ENCODE measurements around the gene PXDN. TPM values are rescaled to one million over a fixed set of nuclear protein-coding genes. Genes with fewer than 3 reads are reported as not detected.
"Not testable (repeated sequence)": the region's sequence is repeated elsewhere in the genome, so short reads cannot be mapped to it uniquely, and the experiment has no call there.

PXDN gene
- total and polyA plus RNA-seq, 2 experiments from 2014 or later, result 85.7 to 129 TPM

GRCh38 chr2:1626271-1626681 lies 118.0 kb downstream of the PXDN start:
- TF ChIP-seq CTCF (IDR thresholded peaks at IDR 0.05; ENCODE audit: low read depth, low read length), result no peak
- Histone ChIP-seq H3K4me1 (ENCODE audit: low read depth) (peaks cover 13% of the 10 kb centered on the region), H3K4me3 (no peak overlapping the region), H3K9me3 (ENCODE audit: low read depth) (no peaks in the 10 kb centered on the region), H3K36me3 (no peaks in the 10 kb centered on the region), H3K27me3 (no peaks in the 10 kb centered on the region), H3K27ac (no peak overlapping the region)
- DNase-seq (ENCODE audit: low read depth in 1 of 2, low spot score in 1 of 2), result no peak

GRCh38 chr2:1625281-1626001 lies 118.9 kb downstream of the PXDN start:
- no peak for TF ChIP-seq CTCF (IDR thresholded peaks at IDR 0.05; ENCODE audit: low read depth, low read length)
- no peaks in the 10 kb centered on the region for H3K36me3 ChIP-seq
- no peak overlapping the region for H3K4me3 ChIP-seq
- H3K27ac ChIP-seq, result no peak overlapping the region
- no peaks in the 10 kb centered on the region for H3K27me3 ChIP-seq
- no peaks in the 10 kb centered on the region for H3K9me3 ChIP-seq (ENCODE audit: low read depth)
- DNase-seq (ENCODE audit: low read depth in 1 of 2, low spot score in 1 of 2), result peak in 1 of 2 donors; percentile 60
- H3K4me1 ChIP-seq (ENCODE audit: low read depth), result peaks cover 5% of the 10 kb centered on the region

- H3K4me1 ChIP-seq (ENCODE audit: low read depth), result no peaks in the 10 kb centered on the region
- no peaks in the 10 kb centered on the region for H3K9me3 ChIP-seq (ENCODE audit: low read depth)
- DNase-seq (ENCODE audit: low read depth in 1 of 2, low spot score in 1 of 2), result no peak
- no peaks in the 10 kb centered on the region for H3K27me3 ChIP-seq
- H3K4me3 ChIP-seq, result no peak overlapping the region
- H3K27ac ChIP-seq, result no peak overlapping the region
- no peak for TF ChIP-seq CTCF (IDR thresholded peaks at IDR 0.05; ENCODE audit: low read depth, low read length)
- H3K36me3 ChIP-seq, result no peaks in the 10 kb centered on the region
Observed at GRCh38 chr2:1623906-1624445, 120.3 kb downstream of the PXDN start.

GRCh38 chr2:1622521-1623200 lies 121.7 kb downstream of the PXDN start:
- no peak overlapping the region for H3K4me3 ChIP-seq
- no peaks in the 10 kb centered on the region for H3K4me1 ChIP-seq (ENCODE audit: low read depth)
- no peaks in the 10 kb centered on the region for H3K36me3 ChIP-seq
- no peaks in the 10 kb centered on the region for H3K9me3 ChIP-seq (ENCODE audit: low read depth)
- no peak for DNase-seq (ENCODE audit: low read depth in 1 of 2, low spot score in 1 of 2)
- H3K27ac ChIP-seq, result no peak overlapping the region
- TF ChIP-seq CTCF (IDR thresholded peaks at IDR 0.05; ENCODE audit: low read depth, low read length), result no peak
- no peaks in the 10 kb centered on the region for H3K27me3 ChIP-seq

- not testable (repeated sequence) for H3K36me3 ChIP-seq; H3K4me3 ChIP-seq; H3K27ac ChIP-seq; H3K9me3 ChIP-seq (ENCODE audit: low read depth); H3K4me1 ChIP-seq (ENCODE audit: low read depth); DNase-seq (ENCODE audit: low read depth in 1 of 2, low spot score in 1 of 2); H3K27me3 ChIP-seq
Observed at GRCh38 chr2:1621976-1622375, 122.3 kb downstream of the PXDN start.

- TF ChIP-seq CTCF (IDR thresholded peaks at IDR 0.05; ENCODE audit: low read depth, low read length), result no peak
- no peak for DNase-seq (ENCODE audit: low read depth in 1 of 2, low spot score in 1 of 2)
- Histone ChIP-seq H3K27me3 (no peaks in the 10 kb centered on the region), H3K27ac (no peak overlapping the region), H3K9me3 (ENCODE audit: low read depth) (no peaks in the 10 kb centered on the region), H3K4me1 (ENCODE audit: low read depth) (no peaks in the 10 kb centered on the region), H3K4me3 (no peak overlapping the region), H3K36me3 (no peaks in the 10 kb centered on the region)
Observed at GRCh38 chr2:1621501-1621900, 122.8 kb downstream of the PXDN start.
